Endothelial cell of umbilical vein (primary cell): ENCODE results near the gene EIF4E.
"Not testable (repeated sequence)": the region's sequence is repeated elsewhere in the genome, so short reads cannot be mapped to it uniquely, and the experiment has no call there.

Experiments
- CTCF ChIP-seq, 2 donors: IDR thresholded peaks; 1 replicate in 1 of 2; 2 replicates in 1 of 2; pipeline ENCODE4 v1.5.1; 2011; ENCODE audit warnings: low read length in 2 of 2, mild to moderate bottlenecking in 2 of 2, moderate library complexity in 2 of 2, control low read depth in 1 of 2, inconsistent platforms in 1 of 2, low read depth in 1 of 2; ENCODE audit not compliant: insufficient read depth in 1 of 2; ENCODE audit errors: extremely low read depth in 1 of 2
- EZH2 ChIP-seq: IDR thresholded peaks from 2 replicates; pipeline ENCODE4 v1.6.1; 2012; ENCODE audit warnings: borderline replicate concordance, low read depth, mild to moderate bottlenecking, moderate library complexity, low read length, inconsistent platforms; ENCODE audit not compliant: severe bottlenecking
- FOS ChIP-seq: IDR thresholded peaks from 2 replicates; pipeline ENCODE4 v1.6.1; 2011; ENCODE audit warnings: mild to moderate bottlenecking, low read length, moderate library complexity, borderline replicate concordance; ENCODE audit not compliant: insufficient read depth
- GATA2 ChIP-seq: IDR thresholded peaks from 2 replicates; pipeline ENCODE4 v1.7.0; 2011; ENCODE audit warnings: low read depth, mild to moderate bottlenecking, moderate library complexity, mixed read lengths, low read length; ENCODE audit not compliant: insufficient read length, insufficient read depth
- JUN ChIP-seq: IDR thresholded peaks from 2 replicates; pipeline ENCODE4 v1.6.1; 2011; ENCODE audit warnings: borderline replicate concordance, low read depth; ENCODE audit not compliant: insufficient read length, insufficient read depth
- MYC ChIP-seq: IDR thresholded peaks from one replicate; pipeline ENCODE4 v1.6.1; 2011; ENCODE audit warnings: mild to moderate bottlenecking, low read depth, low read length
- POLR2A ChIP-seq: IDR thresholded peaks from 2 replicates; pipeline ENCODE4 v1.6.1; 2012; ENCODE audit warnings: low read depth, mild to moderate bottlenecking, control low read depth, low read length
- POLR2AphosphoS5 ChIP-seq: IDR thresholded peaks from 2 replicates; pipeline ENCODE4 v1.6.1; 2012; ENCODE audit warnings: low read depth, mild to moderate bottlenecking, control low read depth, low read length, moderate library complexity; ENCODE audit not compliant: insufficient read depth
- TF ChIP-seq, protein P1 (sequence below): IDR thresholded peaks from 2 replicates; pipeline ENCODE4 v1.6.1; 2011; ENCODE audit not compliant: insufficient read depth, insufficient read length

- TF ChIP-seq EZH2; CTCF (IDR thresholded peaks at IDR 0.05; ENCODE audit: extremely low read depth in 1 of 2, insufficient read depth in 1 of 2, low read depth in 1 of 2, low read length in 2 of 2); POLR2A; POLR2AphosphoS5; MYC; FOS; GATA2; JUN: not testable (repeated sequence)
- TF ChIP-seq, protein P1, sequence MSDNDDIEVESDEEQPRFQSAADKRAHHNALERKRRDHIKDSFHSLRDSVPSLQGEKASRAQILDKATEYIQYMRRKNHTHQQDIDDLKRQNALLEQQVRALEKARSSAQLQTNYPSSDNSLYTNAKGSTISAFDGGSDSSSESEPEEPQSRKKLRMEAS: not testable (repeated sequence)
These were observed 42.6 kb downstream of the EIF4E start for GRCh38 chr4:98886382-98886781.
